GM23338 (cell line): ENCODE measurements around the gene ADRB2. TPM values are rescaled to one million over a fixed set of nuclear protein-coding genes. Genes with fewer than 3 reads are reported as not detected.

ENCODE experiments used
- ATAC-seq: fragments of 200-7000 bp; cut with Tn5 transposase; 3 replicates; pipeline ENCODE4 v1.9.1; 2020
- DNase-seq: peaks from one replicate; pipeline ENCODE4 v3.0.0-alpha.2; 2015; ENCODE audit warnings: low spot score
- H2AFZ ChIP-seq: fragments of 200-600 bp; sonication (generic); 2 replicates; pipeline ENCODE4 v1.8.0; 2016; ENCODE audit warnings: antibody characterized with exemption, mild to moderate bottlenecking, moderate library complexity
- H3F3A ChIP-seq: fragments of 200-600 bp; sonication (generic); replicated peaks from 2 replicates; pipeline ENCODE4 v1.8.0; 2017; ENCODE audit warnings: antibody characterized with exemption, mixed run types, low read depth
- H3K27ac ChIP-seq: fragments of 200-600 bp; sonication (generic); 2 replicates; pipeline ENCODE4 v1.6.1; 2016; ENCODE audit warnings: low read depth
- H3K27me3 ChIP-seq: fragments of 200-600 bp; sonication (generic); 2 replicates; pipeline ENCODE4 v1.8.0; 2016; ENCODE audit warnings: mild to moderate bottlenecking, mixed run types, moderate library complexity; ENCODE audit not compliant: insufficient read depth
- H3K36me3 ChIP-seq: fragments of 200-600 bp; sonication (generic); 2 replicates; pipeline ENCODE4 v1.8.0; 2016; ENCODE audit warnings: mild to moderate bottlenecking; ENCODE audit not compliant: insufficient read depth
- H3K4me1 ChIP-seq: fragments of 200-600 bp; sonication (generic); 2 replicates; pipeline ENCODE4 v1.8.0; 2016; ENCODE audit warnings: mild to moderate bottlenecking, moderate library complexity; ENCODE audit not compliant: insufficient read depth
- H3K4me2 ChIP-seq: fragments of 200-600 bp; sonication (generic); 2 replicates; pipeline ENCODE4 v1.7.1; 2017; ENCODE audit warnings: mixed run types
- H3K4me3 ChIP-seq: fragments of 200-600 bp; sonication (generic); 2 replicates; pipeline ENCODE4 v1.6.1; 2016; ENCODE audit warnings: mixed run types
- H3K79me2 ChIP-seq: fragments of 200-600 bp; sonication (generic); replicated peaks from 2 replicates; pipeline ENCODE4 v1.8.0; 2017; ENCODE audit warnings: mild to moderate bottlenecking; ENCODE audit not compliant: insufficient read depth
- H3K9me2 ChIP-seq: fragments of 200-600 bp; sonication (generic); 2 replicates; pipeline ENCODE4 v1.8.0; 2017; ENCODE audit not compliant: insufficient read depth
- H4K20me1 ChIP-seq: fragments of 200-600 bp; sonication (generic); replicated peaks from 2 replicates; pipeline ENCODE4 v1.8.0; 2017; ENCODE audit warnings: mild to moderate bottlenecking; ENCODE audit not compliant: insufficient read depth
- H3K27ac Mint-ChIP-seq: 2 replicates; pipeline ENCODE4 v1.8.0; 2020; ENCODE audit warnings: inconsistent platforms, mild to moderate bottlenecking, moderate library complexity, mixed read lengths
- H3K27me3 Mint-ChIP-seq: 3 replicates; pipeline ENCODE4 v1.8.0; 2022; ENCODE audit warnings: low read depth, mild to moderate bottlenecking, moderate library complexity, mixed read lengths, inconsistent platforms; ENCODE audit not compliant: insufficient read depth, poor library complexity
- H3K36me3 Mint-ChIP-seq: 3 replicates; pipeline ENCODE4 v1.8.0; 2021; ENCODE audit warnings: low read depth, mild to moderate bottlenecking, inconsistent platforms, moderate library complexity, mixed read lengths
- H3K4me1 Mint-ChIP-seq: 3 replicates; pipeline ENCODE4 v1.8.0; 2020; ENCODE audit warnings: mild to moderate bottlenecking, inconsistent platforms, mixed read lengths
- H3K4me3 Mint-ChIP-seq: 3 replicates; pipeline ENCODE4 v1.8.0; 2021; ENCODE audit warnings: moderate library complexity, mild to moderate bottlenecking, inconsistent platforms, mixed read lengths
- H3K9me3 Mint-ChIP-seq: 3 replicates; pipeline ENCODE4 v1.8.0; 2020; ENCODE audit warnings: moderate library complexity, mild to moderate bottlenecking, inconsistent platforms, mixed read lengths
- CREB1 ChIP-seq: fragments of 250-450 bp; sonication (Bioruptor Pico); IDR thresholded peaks from 2 replicates; pipeline ENCODE4 v1.5.0; 2020; ENCODE audit warnings: low read depth, mild to moderate bottlenecking, moderate library complexity
- CTCF ChIP-seq, 2 experiments: fragments of 200-600 bp in 1 of 2; sonication (generic) in 1 of 2; conservative IDR thresholded peaks; 2 replicates each; pipeline versions ENCODE4 v1.5.1 to v1.6.1; 2016 to 2017; ENCODE audit warnings: antibody characterized with exemption in 2 of 2, low read depth in 2 of 2, mild to moderate bottlenecking in 2 of 2, moderate library complexity in 1 of 2
- ETS1 ChIP-seq: IDR thresholded peaks from 2 replicates; pipeline ENCODE4 v1.6.1; 2016; ENCODE audit warnings: antibody characterized with exemption
- EZH2 ChIP-seq: fragments of 200-600 bp; sonication (generic); IDR thresholded peaks from one replicate; pipeline ENCODE4 v1.8.0; 2017; ENCODE audit warnings: antibody characterized with exemption, mild to moderate bottlenecking, low read depth; ENCODE audit not compliant: unreplicated experiment
- EZH2phosphoT487 ChIP-seq: fragments of 200-600 bp; sonication (generic); IDR thresholded peaks from one replicate; pipeline ENCODE4 v1.8.1; 2018; ENCODE audit warnings: antibody characterized with exemption; ENCODE audit not compliant: unreplicated experiment
- JUNB ChIP-seq: IDR thresholded peaks from one replicate; pipeline ENCODE4 v1.6.1; 2016; ENCODE audit warnings: antibody characterized with exemption; ENCODE audit not compliant: unreplicated experiment
- NANOG ChIP-seq: IDR thresholded peaks from 2 replicates; pipeline ENCODE4 v1.6.1; 2016; ENCODE audit warnings: antibody characterized with exemption, borderline replicate concordance
- POLR2AphosphoS5 ChIP-seq: IDR thresholded peaks from 2 replicates; pipeline ENCODE4 v1.6.1; 2016; ENCODE audit warnings: antibody characterized with exemption, low read depth
- STAT1 ChIP-seq: IDR thresholded peaks from one replicate; pipeline ENCODE4 v1.6.1; 2016; ENCODE audit warnings: antibody characterized with exemption; ENCODE audit not compliant: unreplicated experiment
- ZNF114 ChIP-seq: fragments of 250-450 bp; sonication (Bioruptor Pico); IDR thresholded peaks from 2 replicates; pipeline ENCODE4 v1.5.0; 2020; ENCODE audit warnings: mild to moderate bottlenecking, moderate library complexity
- ZNF331 ChIP-seq: fragments of 250-450 bp; sonication (Bioruptor Pico); IDR thresholded peaks from 2 replicates; pipeline ENCODE4 v1.5.0; 2020; ENCODE audit warnings: low read depth, mild to moderate bottlenecking, moderate library complexity
- polyA plus RNA-seq: library from polyadenylated mRNA; unstranded; fragments of >200 nt; fragmentation: Nextera tagmentation; extraction: Ambion mirVana; gene quantifications from 2 replicates; pipeline ENCODE4 v1.2.1, GENCODE V29; 2016
- total RNA-seq: library from RNA; depleted of rRNA; stranded (reverse); fragments of >200 nt; shearing (Covaris generic); gene quantifications from 2 replicates; pipeline ENCODE4 v1.2.3, GENCODE V29; 2014
- TF ChIP-seq, protein P1 (sequence below): fragments of 250-450 bp; sonication (Bioruptor Pico); IDR thresholded peaks from 2 replicates; pipeline ENCODE4 v1.5.0; 2020; ENCODE audit warnings: mild to moderate bottlenecking, moderate library complexity
- TF ChIP-seq, protein P2 (sequence below): IDR thresholded peaks from one replicate; pipeline ENCODE4 v1.6.1; 2018; ENCODE audit warnings: antibody characterized with exemption; ENCODE audit not compliant: unreplicated experiment

The ADRB2 gene
- total and polyA plus RNA-seq, 2 experiments from 2014 or later: 0.44 to 1.3 TPM

GRCh38 chr5:148840531-148840930, 14.1 kb downstream of the ADRB2 start:
- Histone ChIP-seq H3K36me3 (no peaks in the 10 kb centered on the region), H4K20me1 (no peaks in the 10 kb centered on the region)
- no peak for ATAC-seq

More at GRCh38 chr5:148840531-148840930, 14.1 kb downstream of the ADRB2 start:
- H3K36me3 Mint-ChIP-seq: no peaks in the 10 kb centered on the region
- no peak overlapping the region for H3K4me3 Mint-ChIP-seq
- Histone ChIP-seq H2AFZ (no peak overlapping the region), H3K27me3 (no peaks in the 10 kb centered on the region), H3F3A (no peaks in the 10 kb centered on the region), H3K79me2 (no peaks in the 10 kb centered on the region), H3K4me3 (no peak overlapping the region), H3K27ac (no peak overlapping the region), H3K4me1 (no peaks in the 10 kb centered on the region), H3K4me2 (no peak overlapping the region), H3K9me2 (no peaks in the 10 kb centered on the region)
- H3K27ac Mint-ChIP-seq: no peak overlapping the region
- TF ChIP-seq CREB1 (no peak), STAT1 (no peak), POLR2AphosphoS5 (no peak), ETS1 (no peak), NANOG (no peak), JUNB (no peak), EZH2phosphoT487 (no peak), ZNF331 (CRISPR knock-in tag) (no peak), CTCF (conservative IDR thresholded peaks at IDR 0.05; ENCODE audit: low read depth in 2 of 2) (no peak), EZH2 (no peak), ZNF114 (CRISPR knock-in tag) (no peak)
- TF ChIP-seq, protein P1, sequence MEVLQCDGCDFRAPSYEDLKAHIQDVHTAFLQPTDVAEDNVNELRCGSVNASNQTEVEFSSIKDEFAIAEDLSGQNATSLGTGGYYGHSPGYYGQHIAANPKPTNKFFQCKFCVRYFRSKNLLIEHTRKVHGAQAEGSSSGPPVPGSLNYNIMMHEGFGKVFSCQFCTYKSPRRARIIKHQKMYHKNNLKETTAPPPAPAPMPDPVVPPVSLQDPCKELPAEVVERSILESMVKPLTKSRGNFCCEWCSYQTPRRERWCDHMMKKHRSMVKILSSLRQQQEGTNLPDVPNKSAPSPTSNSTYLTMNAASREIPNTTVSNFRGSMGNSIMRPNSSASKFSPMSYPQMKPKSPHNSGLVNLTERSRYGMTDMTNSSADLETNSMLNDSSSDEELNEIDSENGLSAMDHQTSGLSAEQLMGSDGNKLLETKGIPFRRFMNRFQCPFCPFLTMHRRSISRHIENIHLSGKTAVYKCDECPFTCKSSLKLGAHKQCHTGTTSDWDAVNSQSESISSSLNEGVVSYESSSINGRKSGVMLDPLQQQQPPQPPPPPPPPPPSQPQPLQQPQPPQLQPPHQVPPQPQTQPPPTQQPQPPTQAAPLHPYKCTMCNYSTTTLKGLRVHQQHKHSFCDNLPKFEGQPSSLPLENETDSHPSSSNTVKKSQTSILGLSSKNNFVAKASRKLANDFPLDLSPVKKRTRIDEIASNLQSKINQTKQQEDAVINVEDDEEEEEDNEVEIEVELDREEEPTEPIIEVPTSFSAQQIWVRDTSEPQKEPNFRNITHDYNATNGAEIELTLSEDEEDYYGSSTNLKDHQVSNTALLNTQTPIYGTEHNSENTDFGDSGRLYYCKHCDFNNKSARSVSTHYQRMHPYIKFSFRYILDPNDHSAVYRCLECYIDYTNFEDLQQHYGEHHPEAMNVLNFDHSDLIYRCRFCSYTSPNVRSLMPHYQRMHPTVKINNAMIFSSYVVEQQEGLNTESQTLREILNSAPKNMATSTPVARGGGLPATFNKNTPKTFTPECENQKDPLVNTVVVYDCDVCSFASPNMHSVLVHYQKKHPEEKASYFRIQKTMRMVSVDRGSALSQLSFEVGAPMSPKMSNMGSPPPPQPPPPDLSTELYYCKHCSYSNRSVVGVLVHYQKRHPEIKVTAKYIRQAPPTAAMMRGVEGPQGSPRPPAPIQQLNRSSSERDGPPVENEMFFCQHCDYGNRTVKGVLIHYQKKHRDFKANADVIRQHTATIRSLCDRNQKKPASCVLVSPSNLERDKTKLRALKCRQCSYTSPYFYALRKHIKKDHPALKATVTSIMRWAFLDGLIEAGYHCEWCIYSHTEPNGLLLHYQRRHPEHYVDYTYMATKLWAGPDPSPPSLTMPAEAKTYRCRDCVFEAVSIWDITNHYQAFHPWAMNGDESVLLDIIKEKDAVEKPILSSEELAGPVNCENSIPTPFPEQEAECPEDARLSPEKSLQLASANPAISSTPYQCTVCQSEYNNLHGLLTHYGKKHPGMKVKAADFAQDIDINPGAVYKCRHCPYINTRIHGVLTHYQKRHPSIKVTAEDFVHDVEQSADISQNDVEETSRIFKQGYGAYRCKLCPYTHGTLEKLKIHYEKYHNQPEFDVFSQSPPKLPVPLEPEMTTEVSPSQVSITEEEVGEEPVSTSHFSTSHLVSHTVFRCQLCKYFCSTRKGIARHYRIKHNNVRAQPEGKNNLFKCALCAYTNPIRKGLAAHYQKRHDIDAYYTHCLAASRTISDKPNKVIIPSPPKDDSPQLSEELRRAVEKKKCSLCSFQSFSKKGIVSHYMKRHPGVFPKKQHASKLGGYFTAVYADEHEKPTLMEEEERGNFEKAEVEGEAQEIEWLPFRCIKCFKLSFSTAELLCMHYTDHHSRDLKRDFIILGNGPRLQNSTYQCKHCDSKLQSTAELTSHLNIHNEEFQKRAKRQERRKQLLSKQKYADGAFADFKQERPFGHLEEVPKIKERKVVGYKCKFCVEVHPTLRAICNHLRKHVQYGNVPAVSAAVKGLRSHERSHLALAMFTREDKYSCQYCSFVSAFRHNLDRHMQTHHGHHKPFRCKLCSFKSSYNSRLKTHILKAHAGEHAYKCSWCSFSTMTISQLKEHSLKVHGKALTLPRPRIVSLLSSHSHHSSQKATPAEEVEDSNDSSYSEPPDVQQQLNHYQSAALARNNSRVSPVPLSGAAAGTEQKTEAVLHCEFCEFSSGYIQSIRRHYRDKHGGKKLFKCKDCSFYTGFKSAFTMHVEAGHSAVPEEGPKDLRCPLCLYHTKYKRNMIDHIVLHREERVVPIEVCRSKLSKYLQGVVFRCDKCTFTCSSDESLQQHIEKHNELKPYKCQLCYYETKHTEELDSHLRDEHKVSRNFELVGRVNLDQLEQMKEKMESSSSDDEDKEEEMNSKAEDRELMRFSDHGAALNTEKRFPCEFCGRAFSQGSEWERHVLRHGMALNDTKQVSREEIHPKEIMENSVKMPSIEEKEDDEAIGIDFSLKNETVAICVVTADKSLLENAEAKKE (CRISPR knock-in tag): no peak
- TF ChIP-seq, protein P2, sequence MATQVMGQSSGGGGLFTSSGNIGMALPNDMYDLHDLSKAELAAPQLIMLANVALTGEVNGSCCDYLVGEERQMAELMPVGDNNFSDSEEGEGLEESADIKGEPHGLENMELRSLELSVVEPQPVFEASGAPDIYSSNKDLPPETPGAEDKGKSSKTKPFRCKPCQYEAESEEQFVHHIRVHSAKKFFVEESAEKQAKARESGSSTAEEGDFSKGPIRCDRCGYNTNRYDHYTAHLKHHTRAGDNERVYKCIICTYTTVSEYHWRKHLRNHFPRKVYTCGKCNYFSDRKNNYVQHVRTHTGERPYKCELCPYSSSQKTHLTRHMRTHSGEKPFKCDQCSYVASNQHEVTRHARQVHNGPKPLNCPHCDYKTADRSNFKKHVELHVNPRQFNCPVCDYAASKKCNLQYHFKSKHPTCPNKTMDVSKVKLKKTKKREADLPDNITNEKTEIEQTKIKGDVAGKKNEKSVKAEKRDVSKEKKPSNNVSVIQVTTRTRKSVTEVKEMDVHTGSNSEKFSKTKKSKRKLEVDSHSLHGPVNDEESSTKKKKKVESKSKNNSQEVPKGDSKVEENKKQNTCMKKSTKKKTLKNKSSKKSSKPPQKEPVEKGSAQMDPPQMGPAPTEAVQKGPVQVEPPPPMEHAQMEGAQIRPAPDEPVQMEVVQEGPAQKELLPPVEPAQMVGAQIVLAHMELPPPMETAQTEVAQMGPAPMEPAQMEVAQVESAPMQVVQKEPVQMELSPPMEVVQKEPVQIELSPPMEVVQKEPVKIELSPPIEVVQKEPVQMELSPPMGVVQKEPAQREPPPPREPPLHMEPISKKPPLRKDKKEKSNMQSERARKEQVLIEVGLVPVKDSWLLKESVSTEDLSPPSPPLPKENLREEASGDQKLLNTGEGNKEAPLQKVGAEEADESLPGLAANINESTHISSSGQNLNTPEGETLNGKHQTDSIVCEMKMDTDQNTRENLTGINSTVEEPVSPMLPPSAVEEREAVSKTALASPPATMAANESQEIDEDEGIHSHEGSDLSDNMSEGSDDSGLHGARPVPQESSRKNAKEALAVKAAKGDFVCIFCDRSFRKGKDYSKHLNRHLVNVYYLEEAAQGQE: no peak
- H3K27me3 Mint-ChIP-seq: no peaks in the 10 kb centered on the region
- no peaks in the 10 kb centered on the region; the same call in 2 of the 3 replicates for H3K4me1 Mint-ChIP-seq
- no peak for DNase-seq
- no peaks in the 10 kb centered on the region for H3K9me3 Mint-ChIP-seq
